OCI-LY3 (cell line): ENCODE measurements around the gene TMEM31.

Experiments
- H2AFZ ChIP-seq: fragments of 200-600, 300-600 bp; shearing (Covaris generic); 2 replicates; pipeline ENCODE4 v1.6.0; 2014; ENCODE audit warnings: antibody characterized with exemption, low read depth, low read length
- H3K27ac ChIP-seq: fragments of 200-600, 300-600 bp; sonication (generic); 2 replicates; pipeline ENCODE4 v1.5.1; 2014; ENCODE audit warnings: mild to moderate bottlenecking, low read length, moderate library complexity, mixed read lengths
- H3K27me3 ChIP-seq: fragments of 200-600, 300-600 bp; sonication (generic); 2 replicates; pipeline ENCODE4 v1.6.1; 2014; ENCODE audit warnings: low read depth, low read length, mixed read lengths
- H3K36me3 ChIP-seq: fragments of 200-600, 300-600 bp; sonication (generic); replicated peaks from 2 replicates; pipeline ENCODE3; 2014; ENCODE audit warnings: low read depth, low read length, mixed read lengths
- H3K4me1 ChIP-seq: fragments of 300-600, 200-600 bp; sonication (generic); 2 replicates; pipeline ENCODE4 v1.6.1; 2014; ENCODE audit warnings: low read length, mixed read lengths
- H3K4me2 ChIP-seq: fragments of 200-600, 300-600 bp; sonication (generic); 2 replicates; pipeline ENCODE4 v1.6.1; 2014; ENCODE audit warnings: low read length, mixed read lengths
- H3K4me3 ChIP-seq: fragments of 300-600, 200-600 bp; sonication (generic); 2 replicates; pipeline ENCODE4 v1.5.1; 2014; ENCODE audit warnings: antibody characterized with exemption, mild to moderate bottlenecking, low read length, moderate library complexity
- H3K79me2 ChIP-seq: fragments of 300-600, 200-600 bp; shearing (Covaris generic); 2 replicates; pipeline ENCODE4 v1.6.1; 2014; ENCODE audit warnings: mild to moderate bottlenecking, low read length, mixed read lengths
- H3K9ac ChIP-seq: fragments of 300-600, 200-600 bp; shearing (Covaris generic); 2 replicates; pipeline ENCODE4 v1.6.0; 2014; ENCODE audit warnings: mild to moderate bottlenecking, low read length, moderate library complexity
- H3K9me3 ChIP-seq: fragments of 200-600, 300-600 bp; shearing (Covaris generic); 2 replicates; pipeline ENCODE4 v1.6.1; 2014; ENCODE audit warnings: low read length, mixed read lengths; ENCODE audit not compliant: insufficient read depth
- H4K20me1 ChIP-seq: fragments of 200-600, 300-600 bp; sonication (generic); 2 replicates; pipeline ENCODE4 v1.6.1; 2016; ENCODE audit warnings: low read length, mixed read lengths; ENCODE audit not compliant: insufficient read depth
- CTCF ChIP-seq: fragments of 200-600, 300-600 bp; sonication (generic); IDR thresholded peaks from 2 replicates; pipeline ENCODE4 v1.5.1; 2014; ENCODE audit warnings: antibody characterized with exemption, low read length, low read depth
- EZH2phosphoT487 ChIP-seq: fragments of 200-600 bp; shearing (Covaris generic); IDR thresholded peaks from 2 replicates; pipeline ENCODE4 v1.6.1; 2018; ENCODE audit warnings: antibody characterized with exemption, mixed run types, low read depth

Gene TMEM31

GRCh38 chrX:103734125-103734760, 23.5 kb downstream of the TMEM31 start:
- Histone ChIP-seq H3K4me3 (no peak overlapping the region), H3K27me3 (peaks cover 17% of the 10 kb centered on the region; the same call in 1 of the 2 replicates), H3K4me2 (no peak overlapping the region), H3K79me2 (no peaks in the 10 kb centered on the region), H3K27ac (no peak overlapping the region), H3K9ac (no peak overlapping the region), H4K20me1 (no peaks in the 10 kb centered on the region), H3K36me3 (no peaks in the 10 kb centered on the region), H2AFZ (no peak overlapping the region), H3K9me3 (no peaks in the 10 kb centered on the region), H3K4me1 (peaks cover 2% of the 10 kb centered on the region; the same call in 1 of the 2 replicates)
- no peak for TF ChIP-seq CTCF
- TF ChIP-seq EZH2phosphoT487 = no peak

GRCh38 chrX:103737696-103738095, 27.0 kb downstream of the TMEM31 start:
- Histone ChIP-seq H3K4me3 (no peak overlapping the region), H2AFZ (no peak overlapping the region), H4K20me1 (no peaks in the 10 kb centered on the region), H3K36me3 (no peaks in the 10 kb centered on the region), H3K9me3 (no peaks in the 10 kb centered on the region), H3K27ac (no peak overlapping the region), H3K4me1 (peaks cover 2% of the 10 kb centered on the region; the same call in 1 of the 2 replicates), H3K27me3 (peaks cover 10% of the 10 kb centered on the region; the same call in 1 of the 2 replicates), H3K79me2 (no peaks in the 10 kb centered on the region), H3K4me2 (no peak overlapping the region), H3K9ac (no peak overlapping the region)
- TF ChIP-seq CTCF = no peak
- TF ChIP-seq EZH2phosphoT487 = no peak

GRCh38 chrX:103739421-103739820, 28.7 kb downstream of the TMEM31 start:
- no peaks in the 10 kb centered on the region for H3K36me3 ChIP-seq
- 0 out of 2 replicates have a peak, but pooled peaks cover under 1% of the 10 kb centered on the region for H3K27me3 ChIP-seq
- H2AFZ ChIP-seq = no peak overlapping the region
- H3K9me3 ChIP-seq = no peaks in the 10 kb centered on the region
- no peaks in the 10 kb centered on the region for H4K20me1 ChIP-seq
- H3K79me2 ChIP-seq = no peaks in the 10 kb centered on the region
- H3K4me3 ChIP-seq = no peak overlapping the region
- H3K27ac ChIP-seq = no peak overlapping the region
- TF ChIP-seq CTCF (no peak), EZH2phosphoT487 (no peak)
- H3K4me2 ChIP-seq = no peak overlapping the region
- H3K4me1 ChIP-seq = peaks cover 2% of the 10 kb centered on the region; the same call in 1 of the 2 replicates
- H3K9ac ChIP-seq = no peak overlapping the region

- Histone ChIP-seq H3K9me3 (no peaks in the 10 kb centered on the region), H4K20me1 (no peaks in the 10 kb centered on the region), H3K4me2 (no peak overlapping the region), H3K9ac (no peak overlapping the region), H3K36me3 (no peaks in the 10 kb centered on the region), H3K4me1 (peaks cover 2% of the 10 kb centered on the region; the same call in 1 of the 2 replicates), H3K27ac (no peak overlapping the region), H2AFZ (no peak overlapping the region), H3K79me2 (no peaks in the 10 kb centered on the region), H3K27me3 (no peaks in the 10 kb centered on the region), H3K4me3 (no peak overlapping the region)
- TF ChIP-seq EZH2phosphoT487 = no peak
- no peak for TF ChIP-seq CTCF
Measured at GRCh38 chrX:103741879-103742278, 31.2 kb downstream of the TMEM31 start.
